Peyer's patch (tissue), 4 donors: ENCODE results near the gene OSBPL3.

Experiments used
- CTCF ChIP-seq, 6 experiments: fragments of 450-650 bp in 4 of 6; fragments of 200-600 bp in 2 of 6; sonication (generic) in 1 of 6; IDR thresholded peaks; one replicate each; pipeline ENCODE4 v1.5.1; 2017 to 2019; ENCODE audit warnings: antibody characterized with exemption in 6 of 6, mild to moderate bottlenecking in 3 of 6, moderate library complexity in 1 of 6
- POLR2A ChIP-seq, 2 donors: fragments of 450-650 bp; IDR thresholded peaks; one replicate each; pipeline ENCODE4 v1.5.1; 2017; ENCODE audit warnings: antibody characterized with exemption in 2 of 2, mild to moderate bottlenecking in 2 of 2, moderate library complexity in 2 of 2

DNA sequence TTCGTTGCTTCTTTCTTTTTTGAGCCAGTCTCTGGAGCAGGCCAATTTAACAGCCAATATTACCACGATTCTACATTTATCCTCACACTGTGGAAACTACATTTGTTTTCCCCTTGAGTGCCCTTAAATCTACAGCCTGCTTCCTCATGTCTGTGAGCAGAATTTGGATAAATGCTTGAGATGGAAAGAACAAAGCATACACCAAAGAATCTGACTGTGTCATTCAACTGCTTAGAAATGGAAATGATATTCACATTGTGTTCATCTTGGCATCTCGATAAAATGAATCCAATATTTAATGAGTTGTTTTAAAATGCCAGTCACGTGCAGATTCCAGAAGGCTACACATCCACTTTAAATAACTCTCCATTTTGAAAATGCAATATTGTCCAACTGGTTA lies 181.7 kb downstream of the OSBPL3 start:
- no peak for TF ChIP-seq CTCF (IDR thresholded peaks at IDR 0.05)
- no peak for TF ChIP-seq POLR2A (IDR thresholded peaks at IDR 0.05)
